Esophagus squamous epithelium (tissue), 5 donors: Measurements from ENCODE around the gene UBE2G2. TPM values are rescaled to one million over a fixed set of nuclear protein-coding genes. Genes with fewer than 3 reads are reported as not detected.

Source experiments
- DNase-seq: peaks from one replicate; lab custom pipeline; 2025; lab: John Stamatoyannopoulos, UW
- H3K27ac ChIP-seq, 4 donors: fragments of 200-600 bp; sonication (generic); one replicate each; pipeline ENCODE4 v1.5.1; 2016 to 2019; ENCODE audit warnings: mild to moderate bottlenecking in 1 of 4
- H3K27me3 ChIP-seq, 4 donors: fragments of 200-600 bp; sonication (generic); 1 replicate in 3 of 4; 2 replicates in 1 of 4; pipeline versions ENCODE4 v1.5.1 to v1.6.0; 2017 to 2021; ENCODE audit warnings: antibody characterized with exemption in 1 of 4
- H3K36me3 ChIP-seq, 3 donors: fragments of 200-600 bp; sonication (generic); one replicate each; pipeline ENCODE4 v1.5.1; 2016 to 2019
- H3K4me1 ChIP-seq, 3 donors: fragments of 200-600 bp; sonication (generic); one replicate each; pipeline ENCODE4 v1.5.1; 2017 to 2019
- H3K4me3 ChIP-seq, 4 donors: fragments of 200-600 bp; sonication (generic); 1 replicate in 3 of 4; 2 replicates in 1 of 4; pipeline ENCODE4 v1.5.1; 2016 to 2019; ENCODE audit warnings: mild to moderate bottlenecking in 2 of 4, moderate library complexity in 1 of 4
- H3K9me3 ChIP-seq, 3 donors: fragments of 200-600 bp; sonication (generic); one replicate each; pipeline ENCODE4 v1.5.1; 2016 to 2019
- CTCF ChIP-seq, 6 experiments: fragments of 450-650 bp in 4 of 6; fragments of 200-600 bp in 2 of 6; sonication (generic) in 2 of 6; IDR thresholded peaks; one replicate each; pipeline ENCODE4 v1.5.1; 2016 to 2019; ENCODE audit warnings: antibody characterized with exemption in 6 of 6, mild to moderate bottlenecking in 4 of 6, moderate library complexity in 4 of 6
- POLR2A ChIP-seq, 4 donors: fragments of 450-650 bp; IDR thresholded peaks; one replicate each; pipeline ENCODE4 v1.6.1; 2017; ENCODE audit warnings: antibody characterized with exemption in 4 of 4, mild to moderate bottlenecking in 4 of 4, moderate library complexity in 3 of 4
- WGBS, 2 donors: methylation state at CpG; one replicate each; pipeline ENCODE4 v1.1.5; 2018; 5-methylcytosine and 5-hydroxymethylcytosine counted together
- intact Hi-C: fragments of 100-400 bp; cut with DNase I; formaldehyde crosslinking; loops from one replicate; pipeline ENCODE4 v1.15.0; 2022
- total RNA-seq, 4 donors: library from RNA; depleted of rRNA; stranded (reverse); fragments of >200 nt; gene quantifications; one replicate each; pipeline ENCODE4 v1.1.0, GENCODE V29; 2016
- donor health status: DM: yes; HTN: yes; CAD: no.

Gene UBE2G2
- total RNA-seq, 4 donors from 2014 or later, result 27.9 to 70.0 (median 51.1) TPM

- no peaks in the 10 kb centered on the region for H3K27me3 ChIP-seq
- H3K9me3 ChIP-seq, result peaks cover 0 to 29% (median 0%) of the 10 kb centered on the region in 3 donors
- peaks cover 0 to 15% (median 0%) of the 10 kb centered on the region in 3 donors for H3K36me3 ChIP-seq
- peak; percentile 48 for DNase-seq
- peak overlapping the region; percentile 85 to 96 (median 92) for H3K27ac ChIP-seq
- H3K4me1 ChIP-seq, result peaks cover 16 to 45% (median 20%) of the 10 kb centered on the region in 3 donors
- intact Hi-C loops, result no loop called here
- TF ChIP-seq POLR2A (IDR thresholded peaks at IDR 0.05) (no peak), CTCF (IDR thresholded peaks at IDR 0.05) (no peak)
- no CpG with 5 or more reads among the region's 43 CpGs for WGBS, 2 donors
- H3K4me3 ChIP-seq, result peak overlapping the region; percentile 55 to 85 (median 80)
Observed at GRCh38 chr21:44817506-44817880, 15.9 kb upstream of the UBE2G2 start.

DNA sequence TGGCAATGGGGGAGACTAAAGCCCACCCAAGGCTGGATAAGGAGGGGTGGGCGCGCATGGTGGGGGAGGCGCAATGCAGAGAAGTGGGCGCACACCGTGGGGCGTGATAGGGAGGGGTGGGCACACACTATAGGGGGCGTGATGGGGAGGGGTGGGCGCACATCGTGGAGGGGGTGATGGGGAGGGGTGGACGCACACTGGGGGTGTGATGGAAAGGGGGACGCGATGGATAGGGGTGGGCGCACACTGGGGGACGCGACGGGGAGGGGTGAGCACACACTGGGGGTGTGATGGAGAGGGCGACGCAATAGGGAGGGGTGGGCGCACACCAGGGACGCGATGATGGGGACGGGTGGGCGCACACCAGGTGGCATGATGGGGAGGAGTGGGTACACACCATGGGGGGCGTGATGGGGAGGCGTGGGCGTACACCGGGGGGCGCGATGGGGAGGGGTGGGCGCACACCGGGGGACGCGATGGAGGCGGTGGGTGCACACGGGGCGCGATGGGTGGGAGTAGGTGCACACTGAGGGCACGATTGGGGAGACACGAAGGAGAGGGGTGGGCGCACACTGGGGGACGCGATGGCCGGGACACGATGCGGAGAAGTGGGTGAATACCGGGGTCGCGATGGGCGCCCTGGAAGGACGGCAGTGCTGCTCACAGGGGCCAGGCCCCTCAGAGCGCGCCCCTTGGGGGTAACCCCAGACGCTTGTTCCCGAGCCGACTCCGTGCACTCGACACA, 15.3 kb upstream of the UBE2G2 start:
- 68 to 73% methylated on average over 16 to 38 of the region's 57 CpGs for WGBS, 2 donors
- H3K4me3 ChIP-seq, result peak overlapping the region; percentile 55 to 85 (median 80)
- H3K9me3 ChIP-seq, result peaks cover 0 to 23% (median 0%) of the 10 kb centered on the region in 3 donors
- no peaks in the 10 kb centered on the region for H3K27me3 ChIP-seq
- TF ChIP-seq CTCF (IDR thresholded peaks at IDR 0.05), result no peak
- no peak for TF ChIP-seq POLR2A (IDR thresholded peaks at IDR 0.05)
- DNase-seq, result no peak
- intact Hi-C loops, result no loop called here
- peaks cover 18 to 50% (median 20%) of the 10 kb centered on the region in 3 donors for H3K4me1 ChIP-seq
- peaks cover 0 to 21% (median 0%) of the 10 kb centered on the region in 3 donors for H3K36me3 ChIP-seq
- H3K27ac ChIP-seq, result peak overlapping the region; percentile 28 to 96 (median 92)

- Histone ChIP-seq H3K4me3 (no peak overlapping the region), H3K27me3 (no peaks in the 10 kb centered on the region), H3K4me1 (peaks cover 18 to 50% (median 20%) of the 10 kb centered on the region in 3 donors), H3K36me3 (peaks cover 0 to 26% (median 0%) of the 10 kb centered on the region in 3 donors), H3K9me3 (peaks cover 0 to 14% (median 0%) of the 10 kb centered on the region in 3 donors), H3K27ac (no peak overlapping the region)
- TF ChIP-seq POLR2A (IDR thresholded peaks at IDR 0.05), result no peak
- no peak for TF ChIP-seq CTCF (IDR thresholded peaks at IDR 0.05)
- 65 to 83% methylated on average over 4 to 6 of the region's 10 CpGs for WGBS, 2 donors
- no peak for DNase-seq
- intact Hi-C loops, result no loop called here
Observed at GRCh38 chr21:44815852-44816628, 14.4 kb upstream of the UBE2G2 start.

DNA sequence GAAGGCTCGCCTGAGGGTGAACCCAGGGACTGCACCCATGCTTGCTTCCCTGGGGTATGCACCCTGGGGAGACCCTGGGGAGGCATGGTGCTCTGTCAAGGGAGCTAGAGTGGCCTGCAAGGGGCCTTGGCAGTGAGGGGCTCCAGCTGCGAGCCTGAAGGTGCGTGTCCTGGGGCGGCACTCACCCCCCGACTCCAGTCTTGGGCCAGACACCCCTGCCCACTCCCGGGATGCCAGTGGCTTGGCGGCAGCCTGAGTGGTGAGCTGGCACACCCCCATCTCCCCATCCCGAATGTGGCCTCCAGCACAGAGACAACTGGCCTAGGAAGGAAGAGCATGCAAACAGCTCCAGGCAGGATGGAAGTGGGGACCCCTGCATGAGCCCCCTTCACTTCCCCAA, 13.6 kb upstream of the UBE2G2 start:
- intact Hi-C loops, result no loop called here
- no peak for DNase-seq
- H3K36me3 ChIP-seq, result peaks cover 0 to 32% (median 4%) of the 10 kb centered on the region in 3 donors

More for the DNA sequence above, 13.6 kb upstream of the UBE2G2 start:
- H3K4me1 ChIP-seq, result peaks cover 18 to 55% (median 20%) of the 10 kb centered on the region in 3 donors
- no peaks in the 10 kb centered on the region for H3K27me3 ChIP-seq
- TF ChIP-seq POLR2A (IDR thresholded peaks at IDR 0.05) (no peak), CTCF (IDR thresholded peaks at IDR 0.05) (no peak)
- 70 to 93% methylated on average over 2 to 3 of the region's 8 CpGs for WGBS, 2 donors
- H3K9me3 ChIP-seq, result peaks cover 0 to 7% (median 0%) of the 10 kb centered on the region in 3 donors
- no peak overlapping the region for H3K27ac ChIP-seq
- no peak overlapping the region for H3K4me3 ChIP-seq
